G401 (cell line): Measurements from ENCODE around the gene LRRC7. TPM values are rescaled to one million over a fixed set of nuclear protein-coding genes. Genes with fewer than 3 reads are reported as not detected.
A peak's percentile ranks its signal among the peaks of the same experiment; 100 is the strongest.

Source experiments
- DNase-seq: peaks from one replicate; pipeline ENCODE4 v3.0.0-alpha.2; 2015; ENCODE audit warnings: low spot score
- in situ Hi-C: cut with HindIII; loops from 2 replicates; pipeline ENCODE4 v1.10.0; 2016; ENCODE audit warnings: low sequenced_read_pairs, mixed read lengths
- total RNA-seq: library from RNA; depleted of rRNA; stranded (reverse); fragments of >200 nt; shearing (Covaris generic); gene quantifications from 2 replicates; pipeline ENCODE4 v1.2.3, GENCODE V29; 2014

Gene LRRC7
- total RNA-seq, 1 experiment from 2014 or later, result not detected

GRCh38 chr1:70093250-70093975 is 525.7 kb downstream of the LRRC7 start:
- in situ Hi-C loops, result no loop called here
- DNase-seq, result no peak

GRCh38 chr1:70101231-70101630 is 533.5 kb downstream of the LRRC7 start:
- in situ Hi-C loops, result no loop called here
- no peak for DNase-seq

- in situ Hi-C loops, result no loop called here
- no peak for DNase-seq
These were observed 534.1 kb downstream of the LRRC7 start for GRCh38 chr1:70101774-70102173.

GRCh38 chr1:70103770-70104169 is 536.0 kb downstream of the LRRC7 start:
- no peak for DNase-seq
- in situ Hi-C loops, result no loop called here

- DNase-seq, result no peak
- in situ Hi-C loops, result no loop called here
These were observed 541.5 kb downstream of the LRRC7 start for GRCh38 chr1:70109241-70109640.

GRCh38 chr1:70112838-70113237 is 545.1 kb downstream of the LRRC7 start:
- DNase-seq, result no peak
- in situ Hi-C loops, result no loop called here

- no peak for DNase-seq
- in situ Hi-C loops, result no loop called here
These were observed 547.6 kb downstream of the LRRC7 start for GRCh38 chr1:70115315-70115714.

GRCh38 chr1:70117046-70117445 is 549.3 kb downstream of the LRRC7 start:
- no peak for DNase-seq
- in situ Hi-C loops, result no loop called here

- no peak for DNase-seq
These were observed 566.4 kb downstream of the LRRC7 start for GRCh38 chr1:70134148-70134547.

GRCh38 chr1:70140343-70140742 is 572.6 kb downstream of the LRRC7 start:
- peak; percentile 16 for DNase-seq
- in situ Hi-C loops, result loop anchor here (25.0 kb wide), 1 partner anchor 372 kb away; no protein-coding TSS in a partner anchor

More at GRCh38 chr1:70134148-70134547, 566.4 kb downstream of the LRRC7 start:
- in situ Hi-C loops, result loop anchor here (25.0 kb wide), 1 partner anchor 378 kb away; no protein-coding TSS in a partner anchor

- in situ Hi-C loops, result loop anchor here (25.0 kb wide), 1 partner anchor 371 kb away; no protein-coding TSS in a partner anchor
- no peak for DNase-seq
These were observed 573.2 kb downstream of the LRRC7 start for GRCh38 chr1:70140894-70141293.

- in situ Hi-C loops, result loop anchor here (25.0 kb wide), 1 partner anchor 370 kb away; no protein-coding TSS in a partner anchor
- DNase-seq, result peak; percentile 10
These were observed 574.4 kb downstream of the LRRC7 start for GRCh38 chr1:70142075-70142474.

- in situ Hi-C loops, result loop anchor here (25.0 kb wide), 1 partner anchor 369 kb away; no protein-coding TSS in a partner anchor
These were observed 575.4 kb downstream of the LRRC7 start for GRCh38 chr1:70143048-70143659.

GRCh38 chr1:70146488-70146887 is 578.8 kb downstream of the LRRC7 start:
- in situ Hi-C loops, result loop anchor here (25.0 kb wide), 1 partner anchor 366 kb away; no protein-coding TSS in a partner anchor
- no peak for DNase-seq

More at GRCh38 chr1:70143048-70143659, 575.4 kb downstream of the LRRC7 start:
- DNase-seq, result peak; percentile 10

- in situ Hi-C loops, result no loop called here
- no peak for DNase-seq
These were observed 582.7 kb downstream of the LRRC7 start for GRCh38 chr1:70150444-70150843.

GRCh38 chr1:70153739-70154138 is 586.0 kb downstream of the LRRC7 start:
- no peak for DNase-seq
- in situ Hi-C loops, result no loop called here

GRCh38 chr1:70156529-70157120 is 588.9 kb downstream of the LRRC7 start:
- in situ Hi-C loops, result no loop called here
- DNase-seq, result no peak

GRCh38 chr1:70164350-70164749 is 596.6 kb downstream of the LRRC7 start:
- in situ Hi-C loops, result no loop called here
- DNase-seq, result no peak

GRCh38 chr1:70168283-70168682 is 600.6 kb downstream of the LRRC7 start:
- in situ Hi-C loops, result no loop called here
- no peak for DNase-seq
